NOMO-1 (cell line): ENCODE results near the gene DSCAML1.
"Not testable (repeated sequence)": the region's sequence is repeated elsewhere in the genome, so short reads cannot be mapped to it uniquely, and the experiment has no call there.

Experiments
- DNase-seq, 2 experiments: peaks; one replicate each; lab custom pipeline; 2025; ENCODE audit not compliant: unreplicated experiment in 2 of 2; lab: John Stamatoyannopoulos, UW

The DSCAML1 gene

DNA sequence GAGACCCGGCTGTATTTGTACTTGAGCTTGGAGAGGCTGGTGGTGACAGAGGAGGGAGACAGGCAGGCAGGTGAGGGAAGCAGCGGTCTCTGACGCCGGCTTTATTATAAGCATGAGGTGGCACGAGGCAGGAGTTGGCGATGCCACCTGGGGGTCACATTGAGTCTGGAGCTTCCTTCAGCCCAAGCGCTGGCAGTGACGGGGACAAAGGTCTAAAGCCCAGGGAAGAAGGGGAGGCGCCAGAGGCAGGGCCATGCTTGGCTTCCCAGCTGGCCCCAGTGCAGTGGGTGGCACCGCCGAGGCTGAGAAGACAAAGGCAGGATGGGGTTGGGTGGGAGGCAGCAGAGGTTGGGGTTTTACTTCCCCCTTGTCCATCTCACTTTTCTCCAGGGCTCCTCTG lies 23.1 kb upstream of the DSCAML1 start:
- no peak for DNase-seq

DNA sequence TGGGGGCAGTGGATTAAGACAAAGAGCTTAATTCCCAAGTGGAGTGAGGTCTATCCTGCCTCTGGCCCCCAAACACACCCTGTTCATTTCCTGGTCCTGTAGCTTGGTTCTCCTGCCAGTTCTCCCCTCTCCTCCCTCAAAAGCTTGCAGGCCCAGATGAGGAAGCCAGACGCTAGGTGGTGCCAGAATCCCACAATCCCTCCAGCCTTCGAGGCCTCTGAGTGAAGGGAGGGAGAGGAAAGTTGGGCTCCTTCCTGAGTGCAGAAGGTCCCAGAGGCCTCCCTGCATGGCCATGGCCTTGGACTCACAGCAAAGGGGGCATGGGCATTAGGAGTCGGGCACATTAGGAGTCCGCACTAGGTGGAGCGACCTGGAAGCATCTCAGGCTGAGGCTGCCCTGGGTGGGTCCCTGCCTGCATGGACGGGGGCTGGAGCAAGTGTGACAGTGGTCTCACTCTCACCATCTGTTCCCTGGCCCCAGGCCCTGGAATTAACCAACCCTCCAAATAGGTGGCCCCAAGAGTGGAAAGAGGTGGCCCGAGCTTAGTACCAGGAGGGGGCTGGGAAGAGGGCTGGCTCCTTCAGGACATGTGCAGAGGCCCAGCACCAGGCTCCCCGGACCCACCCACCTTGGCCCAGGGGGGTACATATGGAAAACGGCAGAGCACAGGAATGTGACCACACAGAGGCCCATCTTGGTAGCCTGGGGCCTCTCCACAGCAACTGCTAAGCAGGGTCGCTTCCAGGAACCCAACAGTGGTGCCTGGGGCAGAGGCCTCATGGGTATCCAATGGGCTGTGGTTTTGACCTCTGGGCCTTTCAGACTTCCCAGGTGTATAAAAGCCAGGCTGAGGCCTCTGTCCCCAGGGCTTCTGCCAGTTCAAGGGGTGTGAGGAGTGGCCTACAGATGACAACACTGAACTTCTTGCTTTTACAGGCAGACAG lies 22.4 kb upstream of the DSCAML1 start:
- DNase-seq: peak; percentile 54 to 61

DNA sequence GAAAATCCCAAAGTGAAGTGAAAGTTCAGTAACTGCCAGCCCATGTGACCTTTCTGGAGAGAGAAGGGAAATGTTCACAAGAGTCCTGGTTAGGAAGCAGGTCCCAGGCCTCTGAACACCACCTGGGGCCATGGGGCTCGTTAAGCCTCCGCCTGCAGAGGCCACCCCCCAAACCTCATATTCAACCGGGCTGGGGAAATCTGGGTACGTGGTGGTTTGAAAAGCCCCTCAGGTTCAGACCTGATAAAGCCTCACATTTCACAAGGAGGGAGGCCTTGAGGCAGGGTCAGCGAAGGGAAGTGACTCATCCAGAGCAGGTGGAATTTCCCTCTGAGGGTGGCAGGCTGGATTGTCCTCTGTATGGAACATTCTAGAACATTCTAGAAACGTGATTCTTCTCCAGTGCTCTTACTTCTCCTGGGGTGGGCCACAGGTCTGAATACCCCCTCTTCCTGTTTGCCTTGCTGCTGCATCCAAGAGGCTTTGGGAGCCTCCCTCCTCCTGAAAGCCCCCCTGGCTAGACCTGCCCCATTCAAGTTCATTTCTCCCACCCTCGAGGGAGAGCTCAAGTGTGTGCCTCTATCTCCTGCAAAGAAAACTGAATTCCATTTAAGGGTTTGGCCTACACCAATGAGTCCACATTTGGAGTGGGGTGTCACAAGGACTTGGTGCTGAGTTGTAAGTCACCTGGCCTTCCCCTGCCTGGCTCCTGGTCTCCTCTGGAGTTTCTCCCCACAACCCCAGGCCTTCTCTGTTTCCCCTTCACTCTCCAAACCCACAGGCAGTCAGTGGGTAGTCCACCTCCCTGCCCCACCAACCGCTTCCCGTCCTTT lies 21.2 kb upstream of the DSCAML1 start:
- DNase-seq: no peak

DNA sequence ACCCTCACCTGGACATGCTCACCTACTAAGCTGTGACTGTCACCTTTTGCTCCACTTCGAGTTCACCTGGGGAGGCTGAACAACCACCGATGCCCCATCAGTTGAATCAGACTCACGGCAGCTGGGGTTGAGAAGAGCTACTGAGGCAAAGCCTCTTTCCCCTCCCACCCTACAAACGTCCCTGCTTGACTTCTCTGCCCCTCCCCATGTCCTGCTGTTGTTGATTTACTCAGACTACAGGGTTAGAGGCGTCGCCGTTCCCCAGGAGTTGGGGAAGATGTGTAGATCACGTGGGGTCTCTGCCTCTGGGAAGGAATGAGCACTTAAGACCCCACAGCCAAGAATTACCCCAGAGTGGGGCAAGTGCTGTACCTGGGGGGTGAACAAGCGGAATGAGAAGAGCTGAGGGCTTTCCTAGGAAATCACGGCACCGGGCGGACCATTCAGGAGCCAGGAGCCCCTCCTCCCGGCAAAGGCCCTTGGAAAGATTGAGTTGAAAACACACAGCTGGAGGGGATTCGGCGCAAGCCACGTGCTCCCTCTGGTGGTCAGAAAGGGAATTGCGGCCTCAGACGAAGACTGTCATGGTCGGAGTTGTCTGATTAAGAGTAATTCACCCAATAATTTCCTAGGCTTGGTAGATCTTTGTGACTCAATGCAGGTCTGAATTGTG lies 20.5 kb upstream of the DSCAML1 start:
- DNase-seq: peak; percentile 65 to 67

DNA sequence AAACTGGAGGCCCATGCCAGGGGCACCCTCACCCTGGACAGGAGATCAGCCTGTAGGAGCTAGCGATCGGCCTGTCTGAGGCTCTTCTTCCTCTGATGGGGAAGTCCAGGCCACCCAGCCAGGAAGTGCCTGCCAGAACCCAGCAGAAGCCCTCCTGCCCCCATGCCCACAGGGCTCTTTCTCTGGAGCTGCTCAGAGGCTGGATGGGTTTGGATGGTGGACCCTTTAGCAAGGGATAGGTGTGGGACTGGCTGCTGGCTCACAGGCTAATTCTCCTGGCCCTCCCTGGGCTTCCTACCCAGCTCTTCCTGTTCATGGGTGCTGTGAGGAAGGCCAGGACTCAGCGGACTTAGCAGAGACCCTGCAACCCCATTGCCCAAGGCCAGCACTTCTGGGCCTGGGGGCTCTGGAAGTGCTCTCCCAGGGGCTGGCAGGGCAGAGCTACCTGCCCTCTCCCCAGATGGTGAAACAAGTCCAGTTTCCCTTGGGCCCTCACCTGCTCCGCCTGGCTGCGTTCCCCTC lies 19.9 kb upstream of the DSCAML1 start:
- peak in 1 of 2 experiments; percentile 10 for DNase-seq

DNA sequence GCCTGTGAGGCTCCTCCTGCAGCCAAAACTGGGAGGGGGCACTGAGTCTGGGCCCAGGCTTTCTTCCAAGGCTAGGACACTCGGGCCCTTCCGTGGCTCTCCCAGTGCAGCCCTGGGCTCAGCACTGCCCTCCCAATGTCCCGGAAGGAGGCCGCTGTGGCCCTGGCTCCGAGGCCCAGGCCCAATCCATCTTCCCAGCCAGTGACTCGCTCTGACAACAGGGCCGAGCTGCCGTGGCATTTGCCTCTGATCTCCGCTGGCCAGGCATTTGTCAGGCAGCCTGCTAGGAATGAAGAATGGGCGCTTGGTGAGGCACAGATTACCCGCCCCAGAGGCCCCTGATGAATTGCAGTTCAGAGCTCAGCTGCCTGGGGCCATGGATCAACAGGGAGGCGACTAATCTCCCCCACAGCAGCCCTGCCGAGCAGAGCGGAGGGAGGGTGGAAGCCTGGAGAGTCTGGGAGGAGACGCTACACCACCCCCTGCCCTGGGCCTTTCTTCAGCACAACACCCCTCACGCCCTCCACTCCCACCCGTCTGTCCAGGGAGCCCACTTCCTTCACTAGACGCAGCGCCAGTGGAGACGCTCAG lies 19.2 kb upstream of the DSCAML1 start:
- no peak for DNase-seq

DNA sequence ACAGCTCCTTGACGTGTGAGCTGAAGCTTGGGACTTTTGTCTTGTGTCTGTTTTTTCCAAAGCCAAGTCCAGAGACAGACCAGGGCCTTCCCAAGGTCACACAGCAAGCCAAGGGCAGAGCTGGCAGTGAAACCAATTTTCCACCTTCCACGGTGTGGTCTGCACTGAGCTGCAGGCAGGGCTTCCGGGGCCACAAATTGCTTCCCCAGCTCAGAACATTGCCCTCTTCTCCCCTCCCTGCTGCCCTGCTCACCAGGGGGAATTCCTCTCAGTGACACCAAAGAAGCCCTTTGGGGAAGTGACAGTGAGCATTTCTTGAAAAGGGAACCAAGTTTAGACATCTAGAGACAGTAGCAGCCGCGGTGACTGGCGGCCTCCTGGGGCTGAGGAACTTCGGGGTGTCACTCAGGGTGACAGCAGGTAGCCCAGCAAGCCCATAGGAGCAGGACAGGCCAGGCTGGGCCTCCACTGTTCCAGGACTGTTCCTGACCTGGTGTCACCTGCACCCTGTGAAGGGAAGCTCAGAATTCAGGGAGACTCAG lies 18.3 kb upstream of the DSCAML1 start:
- peak; percentile 83 to 93 for DNase-seq

DNA sequence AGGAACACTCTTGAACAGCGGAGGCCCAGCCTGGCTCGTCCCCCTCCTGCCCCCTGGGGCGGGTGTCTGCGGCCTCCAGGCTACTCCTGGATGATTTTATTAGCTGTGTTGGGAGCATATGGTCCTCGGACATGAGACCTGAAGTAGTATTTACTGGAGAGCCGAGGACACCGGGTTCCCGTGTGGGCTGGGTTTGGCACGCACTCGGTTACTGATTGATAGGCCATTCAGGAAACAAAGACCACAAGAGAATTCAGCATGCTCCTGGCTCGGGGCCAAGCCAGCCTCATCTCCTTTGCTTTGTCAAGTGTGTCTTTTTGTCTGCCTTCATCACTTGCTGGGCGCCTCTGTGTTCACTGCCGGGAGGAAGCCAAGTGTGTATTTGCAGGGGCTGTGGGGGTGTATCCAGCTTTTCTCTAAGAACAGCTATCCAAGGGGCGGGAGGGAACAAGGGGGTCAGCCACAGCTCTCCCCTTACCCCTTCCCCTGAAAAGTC lies 17.8 kb upstream of the DSCAML1 start:
- peak in 1 of 2 experiments; percentile 36 for DNase-seq

DNA sequence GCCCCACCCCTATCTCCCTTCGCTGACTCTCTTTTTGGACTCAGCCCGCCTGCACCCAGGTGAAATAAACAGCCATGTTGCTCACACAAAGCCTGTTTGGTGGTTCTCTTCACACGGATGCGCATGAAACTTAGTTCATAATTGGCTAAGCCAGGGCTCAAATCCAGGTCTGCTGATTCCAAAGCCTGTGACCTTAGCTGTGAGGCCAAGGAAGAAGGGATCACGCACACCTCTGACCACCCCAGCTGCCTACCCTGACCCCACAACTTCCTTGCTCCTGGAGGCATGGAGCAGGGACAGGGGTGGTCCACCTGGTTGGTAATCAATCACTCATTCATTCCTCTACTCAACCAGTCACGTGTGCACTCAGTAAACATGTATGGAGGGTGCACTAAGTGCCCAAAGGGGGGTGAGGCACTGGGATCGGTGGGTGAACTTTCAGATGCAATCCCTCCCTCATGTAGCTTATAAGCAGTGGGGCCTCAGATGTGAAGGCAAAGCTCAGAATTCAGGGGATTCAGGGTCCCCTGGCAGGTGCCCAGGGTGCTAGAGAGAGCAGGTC lies 17.3 kb upstream of the DSCAML1 start:
- no peak for DNase-seq

DNA sequence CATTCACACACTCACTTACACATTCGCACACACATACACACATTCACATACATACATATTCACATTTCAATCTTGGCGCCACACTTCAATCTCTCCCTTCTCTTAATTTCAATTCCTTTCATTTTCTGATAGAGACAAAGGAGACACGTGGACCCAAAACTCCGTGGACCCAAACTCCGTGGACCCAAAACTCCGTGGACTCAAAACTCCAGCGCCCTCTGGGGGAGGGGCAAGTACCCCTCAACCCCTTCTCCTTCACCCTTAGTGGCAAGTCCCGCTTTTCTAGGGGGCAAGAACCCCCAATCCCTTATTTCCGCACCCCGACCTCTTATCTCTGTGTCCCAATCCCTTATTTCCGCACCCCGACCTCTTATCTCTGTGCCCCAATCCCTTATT lies 13.0 kb upstream of the DSCAML1 start:
- not testable (repeated sequence) for DNase-seq

DNA sequence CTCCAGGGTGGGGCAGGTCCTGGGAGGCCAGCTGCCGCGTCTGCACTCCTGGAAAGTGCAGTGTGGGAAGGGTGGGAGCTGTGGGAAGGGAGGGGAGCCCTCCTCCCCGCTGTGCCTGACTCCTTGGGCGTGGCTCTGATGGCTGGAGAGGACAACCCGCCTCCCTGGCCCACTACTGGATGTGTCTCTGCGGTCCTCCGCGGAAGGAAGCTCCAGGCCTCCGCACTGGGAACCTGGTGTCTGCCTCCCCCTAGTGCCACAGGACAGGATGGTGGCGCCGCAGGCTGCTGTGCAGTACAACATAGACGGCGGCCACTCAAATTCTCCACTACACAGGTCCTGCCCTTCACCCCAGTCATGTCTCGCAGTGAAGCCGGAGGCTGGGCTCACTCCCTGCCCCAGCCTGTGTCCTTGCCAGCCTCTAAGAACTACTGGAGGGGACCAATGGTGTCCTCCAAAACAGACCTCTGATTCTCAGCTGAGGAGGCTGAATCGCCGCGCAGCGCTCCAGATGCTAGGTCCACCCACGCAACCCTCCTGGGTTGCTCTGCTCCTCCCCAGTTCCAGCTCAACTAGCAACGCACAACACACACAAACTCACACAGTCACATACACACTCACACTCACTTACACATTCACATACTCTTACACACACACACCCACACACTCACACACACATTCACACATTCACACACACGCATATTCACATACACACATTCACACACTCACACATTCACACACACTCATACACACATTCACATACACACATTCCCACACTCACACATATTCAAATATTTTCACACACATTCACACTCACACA lies 12.4 kb upstream of the DSCAML1 start:
- DNase-seq: peak; percentile 33 to 75

DNA sequence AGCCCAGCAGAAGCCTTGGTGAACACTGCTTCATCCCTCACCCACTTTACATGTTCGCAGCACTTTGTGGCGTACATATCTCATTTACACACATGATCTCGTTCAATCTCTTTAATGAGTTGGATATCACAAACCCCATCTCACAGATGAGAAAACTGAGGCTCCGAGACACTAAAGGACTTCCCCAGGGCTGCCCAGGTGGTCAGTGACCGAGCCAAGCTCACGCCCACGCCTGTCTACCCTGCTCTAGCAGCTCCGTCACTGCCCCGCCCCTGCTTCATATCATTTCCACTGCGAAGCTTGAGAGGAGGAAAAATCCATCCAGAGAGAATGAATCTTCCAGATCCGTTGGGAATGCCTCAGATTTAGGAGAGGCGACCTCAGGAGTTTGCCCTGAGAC lies 11.8 kb upstream of the DSCAML1 start:
- DNase-seq: no peak

DNA sequence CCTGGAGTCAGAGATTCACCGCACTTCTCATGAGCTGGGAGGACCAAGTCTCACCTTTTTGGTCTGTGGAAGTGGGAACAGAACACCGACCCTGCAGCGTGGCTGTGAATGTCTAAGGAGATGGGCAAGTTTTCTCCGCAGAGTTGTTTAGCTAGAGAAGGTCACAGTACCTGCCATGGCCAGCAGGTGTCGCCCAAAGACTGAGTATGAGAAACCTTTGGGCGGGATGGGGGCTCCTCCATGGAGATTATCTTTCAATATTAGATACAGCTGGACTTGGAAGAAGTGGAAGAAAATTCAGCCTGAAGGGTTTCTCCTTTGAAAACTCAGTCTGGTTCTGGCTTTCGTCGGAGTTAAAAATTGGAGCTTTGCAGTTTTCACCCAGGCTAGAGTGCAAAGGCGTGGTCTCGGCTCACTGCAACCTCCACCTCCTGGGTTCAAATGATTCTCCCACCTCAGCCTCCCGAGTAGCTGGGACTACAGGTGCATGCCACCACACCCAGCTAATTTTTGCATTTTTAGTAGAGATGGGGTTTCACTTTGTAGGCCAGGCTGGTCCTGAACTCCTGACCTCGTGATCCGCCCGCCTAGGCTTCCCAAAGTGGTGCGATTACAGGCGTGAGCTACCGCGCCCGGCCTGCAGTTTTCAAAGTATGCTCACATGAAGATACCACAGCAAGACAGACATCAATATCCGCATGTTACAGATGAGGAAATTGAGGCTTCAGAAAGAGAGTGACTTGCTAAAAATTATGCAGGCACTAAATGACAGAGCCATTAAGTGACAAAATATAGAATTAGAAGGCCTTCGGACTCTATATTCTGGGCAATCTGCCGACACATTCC lies 10.7 kb upstream of the DSCAML1 start:
- DNase-seq: peak in 1 of 2 experiments; percentile 35

DNA sequence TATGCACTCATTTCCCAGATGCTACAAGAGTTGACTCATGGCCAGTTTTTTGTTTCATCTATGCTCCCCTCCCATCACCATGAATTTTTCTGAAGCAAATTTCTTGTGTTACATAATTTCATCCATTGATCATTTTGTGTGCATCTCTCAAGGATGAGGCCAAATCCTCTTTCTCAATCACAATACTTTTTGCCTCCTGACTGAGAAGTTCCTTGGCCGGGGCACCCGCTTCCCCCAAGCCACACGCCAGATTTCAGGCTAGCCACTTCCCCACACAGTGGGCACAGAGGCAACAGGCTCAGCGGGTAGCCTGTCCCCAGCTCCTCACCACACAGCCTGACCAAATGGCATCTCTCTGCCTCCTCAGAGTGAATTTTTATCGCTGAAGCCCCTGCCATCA lies 9.8 kb upstream of the DSCAML1 start:
- peak in 1 of 2 experiments; percentile 36 for DNase-seq

DNA sequence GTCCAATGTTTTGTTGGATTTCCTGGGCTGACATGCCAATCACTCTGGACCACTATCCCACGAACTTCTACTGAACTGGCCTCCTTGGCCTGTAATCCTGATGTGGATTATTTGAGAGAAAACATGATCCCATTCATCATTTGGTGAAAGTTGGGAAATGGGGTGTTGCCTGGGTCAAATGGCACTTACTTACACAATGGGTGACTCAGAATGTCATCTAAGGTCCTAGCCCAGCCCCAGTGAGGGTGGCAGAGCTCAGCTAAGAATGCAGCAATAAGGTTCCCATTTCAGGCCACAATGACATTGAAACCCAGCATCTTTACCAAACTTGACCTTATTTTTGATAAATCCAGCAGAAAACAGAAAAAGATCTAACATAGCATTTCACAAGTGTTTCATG lies 8.0 kb upstream of the DSCAML1 start:
- DNase-seq: peak; percentile 21 to 31

DNA sequence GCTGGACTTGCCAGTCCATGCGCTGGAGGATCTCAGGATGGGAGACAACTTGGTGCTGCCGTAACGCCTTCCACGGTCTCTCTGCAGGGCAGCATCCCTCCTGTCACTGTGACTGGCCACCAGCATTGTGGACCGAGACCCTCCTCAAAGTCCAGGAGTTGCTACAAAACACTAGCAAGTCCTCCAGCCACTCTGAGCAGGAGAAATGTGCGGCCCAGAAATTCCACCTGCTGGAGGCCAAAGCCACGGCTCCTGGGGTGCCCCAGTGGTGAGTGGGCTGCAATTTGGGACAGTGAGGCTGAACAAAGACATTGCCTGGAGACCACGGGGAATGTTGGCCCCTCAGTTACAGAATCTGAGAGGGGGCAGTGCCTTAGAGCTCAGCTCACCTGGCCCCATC lies 6.9 kb upstream of the DSCAML1 start:
- DNase-seq: no peak

DNA sequence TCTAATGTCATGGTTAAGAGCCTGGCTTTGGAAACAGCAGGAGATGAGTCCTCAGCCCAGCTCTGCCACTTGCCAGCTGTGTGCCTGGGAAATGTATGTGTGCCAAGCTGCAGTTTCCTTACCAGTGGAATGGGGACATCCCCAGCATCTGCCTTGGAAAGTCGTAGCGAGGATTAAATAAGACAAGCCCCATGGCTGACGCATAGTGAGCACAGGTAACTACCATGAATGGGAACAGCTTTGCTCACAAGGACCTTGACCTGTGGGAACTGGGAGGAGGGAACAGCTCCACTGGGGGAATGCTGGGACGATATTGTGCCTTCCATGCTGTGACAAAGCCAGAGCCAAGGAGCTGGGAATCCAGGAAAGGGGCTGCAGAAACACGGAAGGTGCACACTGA lies 2.6 kb upstream of the DSCAML1 start:
- no peak for DNase-seq

DNA sequence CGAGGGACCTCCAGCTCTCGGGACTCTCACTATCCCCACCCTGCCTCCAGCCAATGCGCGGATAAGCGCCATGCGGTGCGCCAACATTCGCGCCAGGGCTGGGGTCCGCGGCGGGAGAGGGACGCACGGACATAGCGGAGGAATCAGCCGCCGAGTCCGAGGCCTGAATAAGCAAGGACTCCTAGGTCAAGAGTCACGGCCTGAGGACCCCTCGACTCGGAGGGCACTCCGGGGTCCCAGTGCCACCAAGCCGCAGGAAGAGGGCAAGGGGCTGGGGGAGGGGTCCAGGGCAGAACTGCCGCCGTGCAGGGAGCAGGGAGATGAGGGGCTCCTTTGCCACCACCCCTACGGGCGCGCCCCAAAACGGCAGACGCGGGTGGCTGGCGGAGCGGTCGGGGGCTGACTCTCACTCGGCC lies 552 bp downstream of the DSCAML1 start:
- DNase-seq: no peak
